ELF-1 (cell line): ENCODE data around the gene TAB3.
"Not testable (repeated sequence)": the region's sequence is repeated elsewhere in the genome, so short reads cannot be mapped to it uniquely, and the experiment has no call there.

Experiments
- DNase-seq: peaks from one replicate; pipeline ENCODE4 v3.0.0-alpha.2; 2016; ENCODE audit warnings: low read depth, low spot score

TAB3 gene

DNA sequence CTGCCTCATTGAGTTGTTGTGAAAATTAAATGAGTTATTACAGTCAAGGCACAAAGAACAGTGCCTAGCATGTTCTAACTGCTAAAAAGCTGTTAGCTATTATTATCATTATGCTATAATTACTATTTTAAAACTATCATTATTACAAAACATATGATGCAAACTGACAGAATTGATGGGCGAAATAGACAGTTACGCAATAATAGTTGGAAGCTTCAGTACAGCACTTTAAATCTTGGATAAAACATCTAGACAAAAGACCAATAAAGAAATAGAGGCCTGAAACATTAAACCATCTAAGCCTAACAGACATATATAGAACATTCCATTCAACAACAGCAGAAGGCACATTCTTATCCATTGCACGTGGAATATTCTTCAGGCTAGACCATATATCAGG, 73.0 kb downstream of the TAB3 start:
- no peak for DNase-seq

DNA sequence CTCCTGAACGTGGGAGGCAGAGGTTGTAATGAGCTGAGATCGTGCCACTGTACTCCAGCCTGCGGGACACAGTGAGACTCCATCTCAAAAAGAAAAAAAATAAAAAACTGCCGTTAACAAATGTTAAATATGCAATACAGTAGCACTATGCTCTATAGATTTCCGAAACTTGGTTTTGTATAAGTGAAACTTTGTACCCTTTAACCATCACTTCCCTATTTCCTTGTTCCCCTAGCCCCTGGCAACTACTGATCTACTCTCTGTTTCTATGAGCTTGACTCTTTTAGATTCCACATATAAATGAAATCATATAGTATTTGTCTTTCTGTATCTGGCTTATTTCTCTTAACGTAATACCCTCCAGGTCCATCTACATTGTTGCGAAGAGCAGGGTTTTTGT, 74.1 kb downstream of the TAB3 start:
- no peak for DNase-seq

DNA sequence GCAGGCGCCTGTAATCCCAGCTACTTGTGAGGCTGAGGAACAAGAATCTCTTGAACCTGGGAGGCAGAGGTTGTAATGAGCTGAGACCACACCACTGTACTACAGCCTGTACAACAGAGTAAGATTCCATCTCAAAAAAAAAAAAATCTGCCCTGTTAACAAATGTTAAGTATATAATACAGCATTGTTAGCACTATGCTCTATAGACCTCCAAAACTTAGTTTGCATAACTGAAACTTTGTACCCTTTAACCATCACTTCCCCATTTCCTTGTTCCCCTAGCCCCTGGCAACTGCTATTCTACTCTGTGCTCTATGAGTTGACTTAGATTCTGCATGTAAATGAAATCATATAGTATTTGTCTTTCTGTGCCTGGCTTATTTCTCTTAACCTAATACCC, 76.7 kb downstream of the TAB3 start:
- DNase-seq = no peak

DNA sequence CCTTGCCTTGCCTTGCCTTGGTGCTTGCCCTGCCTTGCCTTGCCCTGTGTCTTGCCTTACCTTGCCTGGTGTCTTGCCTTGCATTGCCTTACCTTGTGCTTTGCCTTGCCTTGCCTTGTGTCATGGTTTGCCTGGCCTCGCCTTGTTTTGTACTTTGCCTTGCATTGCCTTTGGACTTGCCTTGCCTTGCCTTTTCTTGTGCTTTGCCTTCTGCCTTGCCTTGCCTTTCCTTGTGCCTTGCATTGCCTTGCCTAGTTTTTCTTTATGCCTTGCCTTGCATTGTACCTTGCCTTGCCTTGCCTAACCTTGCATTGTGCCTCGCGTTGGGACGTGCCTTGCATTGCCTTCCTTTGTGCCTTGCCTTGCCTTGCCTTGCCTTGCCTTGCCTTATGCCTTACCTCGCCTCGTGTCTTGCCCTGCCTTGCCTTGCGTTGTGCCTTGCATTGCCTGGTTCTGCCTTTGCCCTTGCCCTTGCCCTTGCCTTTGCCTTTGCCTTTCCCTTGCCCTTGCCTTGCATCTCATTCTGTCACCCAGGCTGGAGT, 82.8 kb downstream of the TAB3 start:
- no peak for DNase-seq

DNA sequence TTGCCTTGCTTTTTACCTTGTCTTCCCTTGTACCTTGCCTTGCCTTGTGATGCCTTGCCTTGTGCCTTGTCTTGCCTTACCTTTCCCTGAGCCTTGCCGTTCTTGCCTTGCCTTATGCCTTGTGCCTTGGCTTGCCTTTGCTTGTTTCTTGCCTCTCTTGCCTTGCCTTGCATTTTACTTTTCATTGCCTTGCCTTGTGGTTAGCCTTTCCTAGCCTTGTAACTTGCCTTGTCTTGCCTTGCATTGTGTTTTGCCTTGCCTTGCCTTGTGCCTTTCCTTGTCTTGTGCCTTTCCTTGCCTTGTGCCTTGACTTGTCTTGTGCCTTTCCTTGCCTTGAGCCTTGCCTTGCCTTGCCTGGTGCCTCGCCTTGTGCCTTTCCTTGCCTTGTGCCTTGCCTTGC, 84.6 kb downstream of the TAB3 start:
- DNase-seq = no peak

DNA sequence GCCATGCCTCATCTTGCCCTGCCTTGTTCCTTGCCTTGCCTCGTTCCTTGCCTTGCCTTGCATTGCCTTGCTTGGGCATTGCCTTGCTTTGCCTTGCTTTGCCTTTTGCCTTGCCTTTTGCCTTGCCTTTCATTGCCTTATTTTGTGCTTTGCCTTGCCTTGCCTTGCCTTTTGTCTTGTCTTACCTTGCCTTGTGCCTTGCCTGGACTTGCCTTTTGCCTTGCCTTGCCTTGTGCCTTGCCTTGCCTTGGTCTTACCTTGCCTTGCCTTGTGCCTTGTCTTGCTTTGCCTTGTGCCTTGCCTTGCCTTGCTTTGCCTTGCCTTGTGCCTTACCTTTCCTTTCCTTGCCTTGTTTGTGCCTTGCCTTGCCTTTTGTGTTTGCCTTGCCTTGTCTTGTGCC, 88.2 kb downstream of the TAB3 start:
- DNase-seq = no peak

DNA sequence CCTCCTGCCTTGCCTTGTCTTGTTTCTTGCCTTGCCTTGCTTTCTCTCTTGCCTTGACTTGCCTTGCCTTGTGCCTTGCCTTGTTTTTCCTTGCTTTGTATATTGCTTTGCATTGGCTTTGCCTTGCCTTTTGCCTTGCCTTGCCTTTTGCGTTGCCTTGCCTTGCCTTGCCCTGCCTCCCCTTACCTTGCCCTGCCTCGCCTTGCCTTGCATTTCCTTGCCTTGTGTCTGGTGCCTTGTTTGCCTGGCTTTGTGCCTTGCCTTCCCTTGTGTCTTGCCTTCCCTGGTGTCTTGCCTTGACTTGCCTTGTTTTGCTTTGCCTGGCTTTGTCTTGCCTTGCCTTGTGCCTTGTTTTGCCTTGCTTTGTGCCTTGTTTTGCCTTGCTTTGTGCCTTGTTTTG, 89.7 kb downstream of the TAB3 start:
- DNase-seq = no peak

DNA sequence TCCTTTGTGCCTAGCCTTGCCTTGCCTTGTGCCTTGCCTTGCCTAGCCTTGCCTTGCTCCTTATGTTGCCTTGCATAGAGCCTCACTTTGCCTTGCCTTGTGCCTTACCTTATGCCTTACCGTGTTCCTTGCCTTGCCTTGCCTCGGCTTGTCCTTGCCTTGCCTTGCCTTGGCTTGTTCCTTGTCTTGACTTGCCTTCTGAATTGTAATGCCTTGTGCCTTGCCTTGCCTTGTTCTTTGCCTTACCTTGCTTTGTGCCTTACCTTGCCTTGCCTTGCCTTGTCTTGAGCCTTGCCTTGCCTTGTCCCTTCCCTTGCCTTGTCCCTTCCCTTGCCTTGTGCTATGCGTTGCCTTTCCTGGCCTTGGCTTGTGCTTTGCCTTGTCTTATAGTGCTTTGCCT, 90.2 kb downstream of the TAB3 start:
- DNase-seq = no peak

DNA sequence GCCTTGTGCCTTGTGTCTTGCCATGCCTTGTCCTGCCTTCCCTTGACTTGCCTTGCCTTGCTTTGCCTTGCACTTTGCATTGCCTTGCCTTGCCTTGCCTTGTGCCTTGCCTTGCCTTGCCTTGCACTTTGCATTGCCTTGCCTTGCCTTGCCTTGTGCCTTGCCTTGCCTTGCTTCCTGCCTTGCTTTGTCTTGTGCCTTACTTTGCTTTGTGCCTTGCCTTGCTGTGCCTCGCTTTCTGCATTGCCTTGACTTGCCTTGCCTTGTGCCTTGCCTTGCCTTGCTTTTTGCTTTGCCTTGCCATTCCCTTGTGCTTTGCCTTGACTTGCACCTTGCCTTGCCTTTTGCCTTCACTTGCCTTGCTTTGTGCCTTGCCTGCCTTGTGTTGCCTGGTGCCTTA, 91.8 kb downstream of the TAB3 start:
- DNase-seq = not testable (repeated sequence)

DNA sequence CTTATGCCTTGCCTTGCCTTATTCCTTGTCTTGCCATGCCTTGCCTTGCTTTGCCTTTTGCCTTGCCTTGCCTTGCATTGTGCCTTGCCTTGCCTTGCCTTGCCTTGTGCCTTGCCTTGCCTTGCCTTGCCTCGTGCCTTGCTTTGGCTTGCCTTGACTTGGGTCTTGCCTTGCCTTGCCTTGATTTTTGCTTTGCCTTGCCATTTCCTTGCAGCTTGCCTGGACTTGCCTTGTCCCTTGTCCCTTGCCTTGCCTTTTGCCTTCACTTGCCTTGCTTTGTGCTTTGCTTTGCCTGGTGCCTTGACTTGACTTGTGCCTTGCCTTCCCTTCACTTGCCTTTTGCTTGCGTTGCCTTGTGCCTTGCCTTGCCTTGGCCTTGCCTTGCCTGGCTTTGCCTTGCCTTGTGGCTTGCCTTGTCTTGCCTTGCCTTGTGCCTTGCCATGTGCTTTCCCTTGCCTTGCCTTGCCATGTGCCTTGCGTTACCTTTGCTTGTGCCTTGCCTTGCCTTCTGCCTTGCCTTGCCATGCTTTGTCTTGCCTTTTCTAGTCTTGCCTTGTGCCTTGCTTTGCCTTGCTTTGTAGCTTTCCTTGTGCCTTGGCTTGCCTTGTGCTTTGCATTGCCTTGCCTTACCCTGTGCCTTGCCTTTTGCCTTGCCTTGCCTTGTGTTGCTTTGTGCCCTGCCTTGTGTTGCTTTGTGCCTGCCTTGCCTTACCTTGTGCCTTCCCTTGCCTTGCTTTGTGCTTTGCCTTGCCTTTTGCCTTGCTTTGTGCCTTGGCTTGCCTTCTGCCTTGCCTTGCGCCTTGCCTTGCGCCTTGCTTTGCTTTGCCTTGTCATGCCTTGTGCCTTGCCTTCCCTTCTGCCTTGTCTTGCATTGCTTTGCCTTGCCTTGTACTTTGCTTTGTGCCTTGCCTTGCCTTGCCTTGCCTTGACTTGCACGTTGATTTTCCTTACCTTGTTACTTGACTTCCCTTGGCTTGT, 92.8 kb downstream of the TAB3 start:
- no peak for DNase-seq

DNA sequence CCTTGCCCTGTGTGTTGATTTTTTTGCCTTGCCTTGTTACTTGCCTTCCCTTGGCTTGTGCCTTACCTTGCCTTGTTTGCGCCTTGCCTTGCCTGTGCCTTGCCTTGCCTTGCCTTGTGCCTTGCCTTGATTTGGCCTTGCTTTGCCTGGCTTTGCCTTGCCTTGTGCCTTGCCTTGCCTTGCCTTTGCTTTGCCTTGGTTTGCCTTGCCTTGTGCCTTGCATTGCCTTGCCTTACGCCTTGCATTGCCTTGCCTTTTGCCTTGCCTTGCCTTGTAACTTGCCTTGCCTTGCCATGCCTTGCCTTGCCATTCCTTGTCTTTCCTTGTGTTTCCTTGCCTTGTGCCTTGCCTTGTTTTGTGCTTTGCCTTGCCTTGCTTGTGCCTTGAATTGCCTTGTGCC, 94.6 kb downstream of the TAB3 start:
- DNase-seq = no peak

DNA sequence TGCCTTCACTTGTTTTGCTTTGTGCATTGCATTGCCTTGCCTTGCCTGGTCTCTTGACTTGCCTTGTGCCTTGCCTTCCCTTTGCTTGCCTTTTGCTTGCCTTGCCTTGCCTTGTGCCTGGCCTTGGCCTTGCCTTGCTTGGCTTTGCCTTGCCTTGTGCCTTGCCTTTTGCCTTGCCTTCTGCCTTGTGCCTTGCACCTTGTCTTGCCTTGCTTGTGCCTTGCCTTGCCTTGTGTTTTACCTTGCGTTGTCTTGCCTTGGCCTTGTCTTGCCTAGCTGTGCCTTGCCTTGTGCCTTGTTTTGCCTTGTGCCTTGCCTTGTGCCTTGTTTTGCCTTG, 95.3 kb downstream of the TAB3 start:
- DNase-seq = no peak

DNA sequence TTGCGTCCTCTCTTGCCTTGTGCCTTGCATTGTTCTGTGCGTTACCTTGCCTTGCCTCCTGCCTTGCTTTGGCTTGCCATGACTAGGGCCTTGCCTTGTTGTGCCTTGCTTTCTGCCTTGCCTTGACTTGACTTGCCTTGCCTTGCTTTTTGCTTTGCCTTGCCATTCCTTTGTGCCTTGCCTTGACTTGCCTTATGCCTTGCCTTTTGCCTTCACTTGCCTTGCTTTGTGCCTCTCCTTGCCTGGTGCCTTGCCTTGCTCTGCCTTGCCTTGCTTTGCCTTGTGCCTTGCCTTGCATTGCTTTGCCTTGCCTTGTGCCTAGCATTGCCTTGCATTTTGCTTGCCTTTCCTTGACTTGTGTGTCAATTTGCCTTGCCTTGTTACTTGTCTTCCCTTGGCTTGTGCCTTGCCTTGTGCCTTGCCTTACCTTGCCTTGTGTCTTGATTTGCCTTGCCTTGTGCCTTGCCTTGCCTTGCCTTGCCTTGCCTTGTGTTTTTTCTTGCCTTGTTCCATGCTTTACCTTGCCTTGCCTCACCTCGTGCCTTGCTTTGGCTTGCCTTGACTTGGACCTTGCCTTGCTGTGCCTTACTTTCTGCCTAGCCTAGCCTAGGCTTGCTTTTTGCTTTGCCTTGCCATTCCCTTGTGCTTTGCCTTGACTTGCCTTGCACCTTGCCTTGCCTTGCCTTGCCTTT, 95.8 kb downstream of the TAB3 start:
- no peak for DNase-seq

DNA sequence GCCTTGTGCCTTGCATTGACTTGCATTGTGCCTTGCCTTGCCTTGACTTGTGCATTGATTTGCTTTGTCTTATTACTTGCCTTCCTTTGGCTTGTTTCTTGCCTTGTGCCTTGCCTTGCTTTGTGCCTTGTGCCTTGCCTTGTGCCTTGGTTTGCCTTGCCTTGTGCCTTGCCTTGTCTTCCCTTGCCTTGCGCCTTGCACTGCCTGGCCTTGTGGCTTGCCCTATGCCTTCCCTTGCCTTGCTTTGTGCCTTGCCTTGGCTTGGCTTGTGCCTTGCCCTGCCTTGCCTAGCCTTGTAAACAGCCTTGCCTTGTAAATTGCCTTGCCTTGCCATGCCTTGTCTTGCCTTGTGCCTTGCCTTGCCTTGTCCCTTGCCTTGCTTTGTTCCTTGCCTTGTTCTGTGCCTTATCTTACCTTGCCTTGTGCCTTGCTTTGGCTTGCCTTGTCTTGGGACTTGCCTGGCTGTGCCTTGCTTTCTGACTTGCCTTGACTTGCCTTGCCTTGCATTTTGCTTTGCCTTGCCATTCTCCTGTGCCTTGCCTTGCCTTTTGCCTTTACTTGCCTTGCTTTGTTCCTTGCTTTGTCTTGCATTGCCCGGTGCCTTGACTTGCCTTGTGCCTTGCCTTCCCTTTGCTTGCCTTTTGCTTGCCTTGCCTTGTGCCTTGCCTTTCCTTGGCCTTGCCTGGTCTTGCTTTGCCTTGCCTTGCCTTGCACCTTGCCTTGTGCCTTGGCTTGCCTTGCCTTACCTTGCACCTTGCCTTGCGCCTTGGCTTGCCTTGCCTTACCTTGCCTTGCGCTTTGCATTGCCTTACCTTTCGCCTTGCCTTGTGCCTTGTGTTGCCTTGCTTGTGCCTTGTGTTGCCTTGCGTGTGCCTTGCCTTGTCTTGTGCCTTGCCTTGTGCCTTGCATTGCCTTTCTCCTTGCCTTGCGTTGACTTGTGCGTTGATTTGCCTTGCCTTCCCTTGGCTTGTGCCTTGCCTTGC, 97.5 kb downstream of the TAB3 start:
- DNase-seq = no peak

DNA sequence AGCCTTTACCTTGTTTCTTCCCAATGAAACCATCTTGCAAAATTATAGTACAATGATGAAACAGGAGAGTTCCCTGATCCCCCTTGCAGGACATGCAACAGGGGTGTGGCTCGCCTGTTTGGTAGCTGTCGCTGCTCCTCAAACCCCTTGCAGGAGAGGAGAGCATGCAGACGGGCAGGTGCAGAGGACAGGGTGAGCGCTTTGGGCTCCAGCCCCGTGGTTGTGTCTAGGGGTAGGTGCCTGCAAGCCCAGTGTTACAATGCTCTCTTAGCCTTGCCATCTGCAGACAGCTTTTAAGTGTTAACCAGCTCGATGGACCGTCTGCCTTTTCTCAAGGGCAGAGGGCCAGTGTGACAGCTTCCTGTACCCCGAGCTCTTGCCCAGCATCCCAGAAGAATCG, 102.0 kb downstream of the TAB3 start:
- DNase-seq = no peak

DNA sequence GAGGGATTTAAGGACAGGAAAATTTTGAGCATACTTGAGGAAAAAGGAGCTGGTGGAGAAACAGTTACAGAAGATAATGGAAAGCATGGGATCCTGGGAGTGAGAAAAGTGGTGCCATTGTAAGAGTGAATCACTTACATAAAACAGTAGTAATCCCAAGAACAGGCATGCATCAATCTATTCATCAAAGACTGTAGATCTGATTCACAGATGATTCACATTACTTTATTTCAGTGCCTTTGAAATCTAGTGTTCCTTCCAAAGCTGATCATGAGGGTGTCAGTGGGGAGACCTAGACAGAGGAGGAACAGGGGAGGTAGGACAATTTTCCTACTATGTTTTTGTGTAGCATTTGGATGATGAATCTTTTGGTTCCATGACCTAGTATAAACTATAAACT, 102.7 kb downstream of the TAB3 start:
- no peak for DNase-seq

DNA sequence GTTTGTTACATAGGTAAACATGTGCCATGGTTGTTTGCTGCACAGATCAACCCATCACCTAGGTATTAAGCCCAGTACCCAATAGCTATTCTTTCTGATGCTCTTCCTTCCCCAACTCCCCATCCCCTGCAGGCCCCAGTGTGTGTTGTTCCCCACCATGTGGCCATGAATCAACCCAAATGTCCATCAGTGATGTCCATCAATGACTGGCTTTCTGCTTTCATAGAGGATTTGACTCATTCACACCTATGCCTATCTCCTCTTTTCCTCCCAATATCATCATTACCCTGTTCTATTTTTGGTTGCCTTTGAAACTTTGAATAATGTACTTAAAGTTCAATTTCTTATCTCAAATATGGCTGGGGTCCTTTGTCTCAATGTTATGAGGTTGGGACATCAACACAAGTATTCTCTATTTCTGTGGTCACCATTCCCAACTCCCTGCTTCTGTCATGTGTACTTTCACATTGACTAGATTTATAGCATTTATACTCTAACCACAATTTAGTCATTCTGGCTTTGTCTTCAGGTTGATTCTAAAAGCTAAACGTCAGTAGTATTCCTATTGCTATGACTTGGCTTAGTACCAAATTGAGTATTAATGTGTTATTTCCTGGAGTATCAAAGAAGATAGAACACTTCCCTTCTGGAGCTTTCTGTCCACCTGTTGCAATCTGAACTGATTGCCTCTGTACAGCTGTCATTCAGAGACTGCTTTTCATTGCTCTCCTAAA, 107.2 kb downstream of the TAB3 start:
- no peak for DNase-seq

DNA sequence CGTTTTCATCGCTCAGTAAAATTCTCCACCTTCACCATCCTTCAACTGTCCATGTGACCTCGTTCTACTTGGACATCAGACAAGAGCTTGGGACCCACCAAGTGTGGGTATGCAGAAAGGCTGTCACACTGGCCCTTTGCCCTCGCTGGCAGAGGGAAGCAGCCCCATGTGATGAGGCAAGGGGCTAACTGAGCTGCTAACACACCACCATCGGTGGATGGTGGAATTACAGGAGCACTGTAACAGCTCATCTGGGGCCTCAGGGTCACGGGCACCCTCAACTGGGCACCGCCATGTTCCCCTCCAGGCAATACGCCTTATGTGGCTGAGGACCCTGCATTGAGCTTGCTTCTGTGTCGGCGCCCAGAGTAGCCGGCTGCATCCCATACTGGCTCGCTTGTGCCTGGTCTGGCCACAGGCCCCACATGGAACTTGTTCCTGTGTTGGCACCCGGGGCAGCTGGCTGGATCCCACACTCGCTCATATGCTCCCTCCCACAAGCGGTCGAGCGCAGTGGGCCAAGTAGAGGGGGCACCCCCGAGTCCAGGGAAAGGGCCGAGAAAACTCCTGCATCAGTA, 109.5 kb downstream of the TAB3 start:
- DNase-seq = no peak

DNA sequence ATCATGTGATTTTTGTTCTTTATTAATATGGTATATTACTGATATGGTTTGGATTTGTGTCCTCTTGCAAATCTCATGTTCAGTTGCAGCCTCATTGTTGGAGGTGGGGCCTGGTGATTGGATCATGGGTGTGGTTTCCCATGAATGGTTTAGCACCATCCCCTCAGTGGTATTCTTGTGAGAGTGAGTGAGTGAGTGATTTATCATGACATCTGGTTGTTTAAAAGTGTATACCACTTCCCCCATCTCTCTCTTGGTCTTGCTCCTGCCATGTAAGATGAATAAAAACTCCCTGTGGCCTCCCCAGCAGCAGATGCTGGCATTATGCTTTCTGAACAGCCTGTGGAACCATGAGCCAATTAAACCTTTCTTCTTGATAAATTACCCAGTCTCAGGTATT, 111.5 kb downstream of the TAB3 start:
- no peak for DNase-seq
